GM19395 (cell line): Measurements from ENCODE around the gene OLFML1.
"Not testable (repeated sequence)": the region's sequence is repeated elsewhere in the genome, so short reads cannot be mapped to it uniquely, and the experiment has no call there.

ENCODE experiments used
- ATAC-seq: cut with Tn5 transposase; IDR thresholded peaks from one replicate; pipeline ENCODE4 v1.9.1; 2021; ENCODE audit warnings: mild to moderate bottlenecking, moderate library complexity; ENCODE audit not compliant: unreplicated experiment

Gene OLFML1

GRCh38 chr11:7511401-7511800, 26.1 kb downstream of the OLFML1 start:
- ATAC-seq: no peak

GRCh38 chr11:7512525-7513233, 27.4 kb downstream of the OLFML1 start:
- peak; percentile 79 for ATAC-seq

DNA sequence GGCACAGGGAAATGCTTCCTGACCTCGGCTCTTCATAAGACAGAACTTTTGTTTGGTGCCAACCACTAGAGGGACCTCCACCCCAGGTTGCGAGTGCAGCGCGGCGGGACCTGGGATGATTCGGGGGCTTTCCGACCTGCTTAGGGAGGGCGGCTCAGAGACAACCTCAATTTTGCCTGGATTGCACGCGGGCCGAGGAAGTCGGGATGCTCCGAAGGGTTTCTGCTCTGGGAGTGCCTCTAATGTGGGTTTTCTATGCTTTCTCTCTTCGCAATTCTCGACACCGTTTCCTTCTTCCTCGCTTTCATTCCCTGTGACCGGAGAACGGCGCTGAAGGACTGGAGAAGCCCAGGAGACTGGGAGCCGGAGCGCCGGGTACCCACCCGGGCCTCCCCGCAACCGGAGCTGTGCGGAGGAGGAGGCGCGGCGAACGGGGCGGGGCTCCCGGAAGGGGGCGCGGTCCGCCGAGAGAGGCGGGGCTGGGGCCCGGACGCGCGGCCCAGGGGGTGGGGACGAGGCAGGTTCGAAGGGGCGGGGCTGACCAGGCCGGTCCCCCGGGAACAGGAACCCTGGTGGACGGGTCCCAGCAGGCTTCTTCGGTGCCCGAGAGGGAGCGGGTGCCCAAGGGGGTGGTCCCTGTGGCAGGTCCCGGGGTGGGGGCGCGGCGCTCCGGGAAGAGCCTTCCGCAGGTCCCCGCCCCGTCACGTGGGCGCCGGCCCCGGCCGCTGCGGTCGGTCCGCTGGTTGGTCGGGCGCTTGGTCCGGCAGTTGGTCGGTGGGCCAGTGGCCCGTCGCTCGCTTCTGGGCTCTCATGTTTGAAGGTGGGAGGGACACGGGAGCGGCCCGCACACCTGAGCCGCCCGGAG, 28.2 kb downstream of the OLFML1 start, which contains the start of gene PPFIBP2:
Gene PPFIBP2 (plus strand): TSS at position 766 of the 865 bp plus-strand sequence. CDS start 35,477 bp downstream, outside the sequence.
- peak; percentile 68 for ATAC-seq

DNA sequence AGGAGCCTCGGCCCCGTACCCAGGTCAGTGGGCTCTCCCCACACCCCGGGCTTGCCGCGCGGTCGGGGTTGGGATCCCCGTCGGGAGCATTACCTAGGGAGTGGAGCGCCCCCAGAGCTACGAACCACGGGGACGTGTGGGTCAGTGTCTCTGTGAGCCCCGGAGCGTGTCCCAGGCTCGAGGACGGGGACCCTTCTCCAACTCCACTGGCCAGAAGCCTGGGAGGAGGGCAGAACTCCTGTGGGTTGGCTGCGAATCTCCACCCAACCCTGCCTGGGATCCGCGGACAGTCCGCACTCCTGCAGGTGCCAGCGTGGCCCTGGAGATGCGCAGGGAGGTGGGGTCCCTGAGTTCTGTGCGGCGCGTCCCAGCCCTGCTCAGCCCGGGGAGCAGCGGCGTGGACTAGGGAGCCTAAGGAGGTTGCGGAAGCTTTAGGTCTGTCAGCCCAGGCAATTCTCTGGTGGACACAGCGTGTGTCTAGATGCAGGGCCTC, 28.8 kb downstream of the OLFML1 start:
- peak; percentile 18 for ATAC-seq

GRCh38 chr11:7515447-7515886, 30.2 kb downstream of the OLFML1 start:
- ATAC-seq: no peak

DNA sequence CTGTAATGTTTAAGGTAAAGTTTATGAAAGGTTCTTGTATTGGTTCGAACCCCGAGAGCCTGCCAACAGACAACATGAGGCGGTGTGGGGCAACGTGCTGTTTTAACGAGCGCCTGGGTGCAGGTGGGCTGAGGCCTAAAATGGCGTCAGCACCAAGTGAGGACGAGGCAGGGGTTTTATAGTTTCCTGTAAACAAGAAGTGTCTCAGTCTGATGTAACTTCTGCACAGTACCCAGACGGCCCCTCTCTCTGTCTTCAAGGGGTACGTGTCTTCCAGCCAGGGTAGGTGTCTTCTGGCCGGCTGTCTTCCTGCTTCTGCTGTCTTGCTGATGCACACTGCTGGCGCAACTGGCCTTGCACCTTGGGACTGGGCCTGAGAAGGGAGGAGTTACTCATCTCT, 31.2 kb downstream of the OLFML1 start:
- no peak for ATAC-seq

- not testable (repeated sequence) for ATAC-seq
Measured at GRCh38 chr11:7517743-7518142, 32.4 kb downstream of the OLFML1 start.

DNA sequence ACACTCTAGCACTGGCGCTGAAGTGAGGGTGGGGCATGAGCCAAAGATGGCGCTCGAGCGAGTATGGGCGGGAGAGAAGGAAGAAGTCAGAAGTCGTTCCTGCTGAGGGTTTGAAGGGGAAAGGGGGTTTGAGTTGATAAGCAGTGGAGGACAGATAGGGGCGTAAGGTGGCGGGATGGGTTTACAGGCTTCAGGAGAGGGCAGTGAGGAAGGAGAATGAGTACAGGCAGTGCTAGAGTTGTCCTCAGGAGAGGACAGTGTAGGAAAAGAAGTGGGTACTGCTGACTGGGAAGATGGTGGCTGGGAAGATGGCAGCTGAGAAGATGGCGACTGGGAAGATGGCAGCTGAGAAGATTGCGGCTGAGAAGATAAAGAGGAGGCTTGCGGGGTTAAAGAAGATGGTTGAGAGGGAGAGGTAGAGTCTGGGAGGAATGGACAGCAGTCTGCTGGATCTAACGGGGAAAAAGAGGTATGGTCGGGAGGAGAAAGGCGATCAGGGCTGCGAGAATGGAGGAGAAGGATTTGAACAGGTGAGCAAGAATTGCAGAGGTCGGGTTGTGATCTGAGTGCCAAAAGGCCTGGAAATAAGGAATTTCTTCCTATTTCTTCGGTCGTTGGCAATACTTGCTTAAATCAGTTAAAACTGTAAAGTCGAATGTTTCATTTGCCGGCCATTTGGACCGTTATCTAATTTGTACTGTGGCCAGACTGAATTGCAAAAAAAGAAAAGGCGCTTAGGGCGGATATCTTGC, 33.7 kb downstream of the OLFML1 start:
- no peak for ATAC-seq

DNA sequence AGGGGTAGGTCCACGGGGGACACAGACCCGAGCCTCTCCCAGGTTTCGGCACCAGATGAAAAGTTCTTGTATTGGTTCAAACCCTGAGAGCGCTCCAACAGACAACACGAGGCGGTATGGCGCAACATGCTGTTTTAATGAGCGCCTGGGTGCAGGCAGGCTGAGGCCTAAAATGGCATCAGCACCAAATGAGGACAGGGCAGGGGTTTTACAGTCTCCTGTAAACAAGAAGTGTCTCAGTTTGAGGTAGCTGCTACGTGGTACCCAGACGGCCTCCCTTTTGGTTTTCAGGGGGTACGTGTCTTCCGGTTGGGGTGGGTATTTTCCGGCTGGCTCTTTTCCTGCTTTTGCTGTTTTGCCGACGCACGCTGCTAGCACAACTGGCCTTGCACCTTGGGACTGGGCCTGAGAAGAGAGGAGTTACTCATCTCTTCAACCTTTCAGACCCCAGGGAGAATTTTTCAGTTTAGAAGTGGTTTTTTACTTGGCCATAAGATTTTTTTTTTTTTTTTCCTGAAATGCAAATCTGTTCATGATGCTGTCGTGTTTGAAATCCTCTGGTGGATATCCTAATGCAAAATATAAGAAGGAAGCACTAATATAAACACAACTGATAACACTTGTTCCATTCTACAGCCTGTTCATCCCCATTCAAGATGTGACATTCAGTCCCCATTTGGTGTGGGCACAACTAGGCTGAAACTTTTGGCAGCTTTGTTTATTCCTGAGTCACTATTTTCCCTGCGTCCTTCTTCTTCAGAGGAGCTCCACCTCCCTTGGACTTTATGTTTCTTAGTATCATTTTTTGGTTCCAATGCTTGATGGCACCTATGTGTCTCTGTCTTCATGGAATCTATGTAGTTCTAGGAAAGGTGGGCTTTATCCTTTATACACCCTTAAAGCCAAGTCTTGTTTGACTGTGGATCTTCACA, 35.0 kb downstream of the OLFML1 start:
- ATAC-seq: peak; percentile 56

DNA sequence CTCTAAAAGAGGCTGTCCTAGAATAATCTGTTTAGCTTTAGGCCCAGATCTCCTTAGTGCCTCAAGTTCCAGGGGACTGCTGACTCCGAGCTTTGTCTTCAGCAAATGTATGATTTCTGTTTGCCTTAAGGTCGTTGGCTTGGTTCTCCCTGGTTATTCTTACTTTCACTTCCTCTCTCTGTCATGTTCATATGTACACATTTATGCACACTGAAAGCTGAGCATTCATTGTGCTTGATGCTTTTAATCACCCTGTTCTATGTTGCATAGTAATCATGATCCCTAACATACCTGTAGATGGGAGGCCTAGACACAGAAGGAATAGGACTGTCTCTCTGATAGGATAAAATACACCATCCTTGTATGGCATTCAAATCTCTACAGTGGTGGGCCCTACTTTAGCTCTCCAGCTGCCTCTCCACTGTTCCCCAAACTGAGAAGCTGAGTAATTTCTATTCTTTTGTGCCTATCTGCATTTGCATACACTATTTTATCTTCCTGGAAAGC, 35.7 kb downstream of the OLFML1 start:
- peak; percentile 83 for ATAC-seq

GRCh38 chr11:7522121-7522520, 36.8 kb downstream of the OLFML1 start:
- no peak for ATAC-seq

DNA sequence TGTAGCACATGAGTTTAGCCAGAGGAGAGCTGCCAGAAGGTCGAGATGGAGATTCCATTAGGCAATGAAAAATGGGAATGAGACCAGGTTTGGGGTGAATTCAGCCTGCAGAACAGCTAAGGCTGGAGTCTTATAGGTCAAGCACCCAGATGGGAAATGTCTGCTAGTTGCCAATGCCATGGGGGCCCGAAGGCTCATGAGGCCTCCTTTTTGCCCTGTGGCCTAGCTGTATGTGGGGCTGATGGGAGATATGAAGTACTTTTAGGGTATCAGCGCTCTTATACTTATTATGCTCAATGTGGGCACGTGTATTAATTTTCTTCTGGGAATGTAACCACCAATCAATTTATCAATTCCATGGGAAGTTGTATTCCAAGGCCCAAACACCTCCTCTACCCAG, 37.2 kb downstream of the OLFML1 start:
- ATAC-seq: no peak

GRCh38 chr11:7523416-7524210, 38.3 kb downstream of the OLFML1 start:
- no peak for ATAC-seq

DNA sequence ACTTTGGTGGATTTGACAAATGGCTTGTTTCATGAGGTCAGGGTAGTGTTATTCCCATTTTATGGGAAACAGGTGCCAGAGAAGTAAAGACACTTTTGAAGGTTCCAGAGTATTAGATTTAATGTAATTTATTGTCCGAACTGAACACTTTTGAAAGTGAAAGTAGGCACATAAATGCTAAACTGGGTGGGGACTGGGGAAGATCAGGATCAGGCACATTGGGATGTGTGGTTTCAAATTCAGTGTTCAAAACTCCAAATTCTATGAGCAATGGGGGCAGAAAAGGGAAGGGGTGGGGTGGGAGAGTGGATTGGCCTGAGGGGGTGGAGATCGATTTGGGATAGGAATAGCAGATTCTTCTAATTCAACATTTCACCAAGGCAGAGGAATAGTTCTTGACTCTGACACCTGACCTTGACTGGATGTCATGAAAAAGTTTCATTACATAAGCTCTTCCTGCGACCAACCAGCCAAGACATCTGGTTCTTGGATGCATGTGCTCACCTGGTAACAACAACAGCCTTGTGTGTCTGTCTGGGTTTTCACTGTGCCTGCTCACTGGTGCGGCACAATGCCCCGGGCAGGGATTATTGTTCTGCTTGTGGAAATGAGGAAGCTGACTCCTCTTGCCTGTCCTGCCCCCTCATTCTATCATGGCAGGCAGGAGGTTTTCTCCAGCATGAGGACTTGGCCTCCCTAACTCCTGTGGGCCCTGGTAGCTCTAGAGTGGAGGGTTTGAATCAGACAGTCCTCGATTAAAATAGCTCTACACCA, 39.3 kb downstream of the OLFML1 start:
- no peak for ATAC-seq

- ATAC-seq: no peak
Measured at GRCh38 chr11:7525424-7525823, 40.1 kb downstream of the OLFML1 start.

DNA sequence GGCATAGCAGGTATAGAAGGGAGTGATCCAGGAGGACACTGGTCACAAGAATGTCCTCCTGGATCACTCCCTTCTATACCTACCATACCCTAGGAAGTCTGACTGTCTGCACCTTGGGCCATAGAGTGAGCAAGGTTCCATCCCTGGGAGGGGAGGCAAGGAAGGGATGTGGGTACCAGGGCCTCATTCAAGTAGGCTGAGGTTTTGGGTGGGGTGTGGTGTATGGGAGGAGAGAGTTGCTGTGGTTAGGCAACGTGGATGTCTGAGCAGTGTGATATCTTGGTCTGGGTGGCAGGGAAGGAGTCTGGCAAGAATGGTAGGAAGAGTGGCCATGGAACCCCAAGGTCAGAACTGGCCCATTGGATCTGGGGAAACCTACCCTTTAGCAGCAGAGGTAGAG, 41.7 kb downstream of the OLFML1 start:
- ATAC-seq: no peak

DNA sequence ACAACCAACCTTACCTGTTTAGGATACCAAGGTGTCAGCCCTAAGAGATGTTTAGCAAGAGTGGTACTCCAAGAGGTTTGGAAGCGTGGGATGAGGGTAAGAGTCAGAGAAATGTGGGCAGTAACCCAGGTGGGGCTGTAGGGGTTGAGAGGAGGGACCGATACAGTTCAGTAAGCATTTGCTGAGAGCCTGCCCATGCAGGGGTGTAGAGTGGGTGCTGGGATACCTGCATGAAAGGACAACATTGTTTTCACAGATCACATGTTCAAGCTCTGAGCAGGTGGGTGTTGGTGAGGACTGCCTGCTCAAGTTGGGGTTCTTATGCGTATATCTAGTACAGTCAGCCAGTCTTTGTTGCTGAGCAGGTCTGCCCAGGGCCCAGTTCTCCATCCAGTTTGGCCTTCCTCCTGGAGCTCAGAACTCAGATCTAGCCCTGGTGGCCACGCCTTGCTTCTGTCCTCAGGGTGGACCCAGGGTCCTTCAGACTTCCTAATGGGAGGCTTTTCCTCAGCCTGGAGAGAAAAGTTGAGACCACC, 43.3 kb downstream of the OLFML1 start:
- no peak for ATAC-seq
